Colon (tissue), 2 donors: ENCODE results near the gene SCAPER.
A peak's percentile ranks its signal among the peaks of the same experiment; 100 is the strongest.

Experiments
- FAIRE-seq: peaks from 2 replicates; lab custom pipeline; 2012; peaks lifted over from hg19 to GRCh38; lab: Jason Lieb, UNC
- donor health status: control.
- donor health status: control.

Gene SCAPER

DNA sequence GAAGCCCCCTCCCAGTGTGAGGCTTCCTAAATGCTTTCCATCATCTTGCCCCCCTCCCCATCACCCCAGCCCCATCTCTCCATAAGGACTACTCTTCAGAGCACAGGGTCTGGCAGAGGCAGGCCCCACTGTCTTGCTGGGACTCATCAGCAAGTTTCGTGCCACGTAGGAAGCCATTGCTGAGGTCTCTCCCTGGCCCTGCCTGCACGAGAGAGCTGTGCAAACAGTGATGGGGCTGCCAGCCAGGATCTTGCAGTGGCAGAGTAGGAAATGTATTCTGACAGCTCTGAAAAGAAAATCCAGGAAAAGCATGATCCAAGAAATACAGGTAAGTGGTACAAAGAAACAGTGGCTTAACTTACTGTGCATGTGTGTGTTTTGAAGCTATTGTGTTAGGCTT lies 546.0 kb downstream of the SCAPER start:
- FAIRE-seq: no peak

DNA sequence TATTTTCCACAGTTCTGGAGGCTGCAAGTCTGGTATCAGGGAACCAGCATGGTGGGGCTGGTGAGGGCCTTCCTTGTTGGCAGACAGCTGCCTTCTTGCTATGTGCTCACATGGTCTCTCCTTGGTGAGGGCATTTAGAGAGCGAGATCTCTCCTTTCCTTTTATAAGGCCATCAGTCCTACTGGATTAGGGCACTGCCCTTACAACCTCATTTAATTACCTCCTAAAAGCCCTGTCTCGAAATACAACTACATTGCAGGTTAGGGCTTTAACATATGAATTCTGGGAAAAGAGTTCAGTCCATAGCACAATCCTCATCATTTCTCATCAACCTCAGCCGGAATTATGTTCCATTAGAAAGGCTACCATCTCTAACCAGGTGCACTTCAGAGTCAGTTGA lies 546.7 kb downstream of the SCAPER start:
- no peak for FAIRE-seq

- no peak for FAIRE-seq
These were observed 550.2 kb downstream of the SCAPER start for GRCh38 chr15:76354823-76355440.

DNA sequence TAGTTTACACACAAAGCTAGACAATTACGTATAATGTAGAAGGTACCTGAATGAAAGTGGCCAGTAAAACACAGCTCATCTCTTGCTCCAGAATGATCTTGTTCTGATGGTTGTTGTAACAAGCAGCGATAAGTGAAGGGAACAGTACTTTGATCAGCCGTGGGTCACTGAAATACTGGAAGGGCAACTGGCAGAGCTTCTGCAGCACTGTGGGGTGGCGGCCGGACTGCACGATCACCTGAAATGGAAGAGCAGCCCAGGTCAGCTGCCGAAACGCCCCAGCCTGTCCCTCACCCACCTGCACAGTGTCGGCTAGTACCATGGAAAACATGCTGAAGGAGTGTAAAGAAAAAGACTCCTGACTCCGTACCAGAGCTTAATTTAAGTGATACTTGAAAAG lies 551.2 kb downstream of the SCAPER start:
- FAIRE-seq: no peak

- peak; percentile 5 for FAIRE-seq
These were observed 552.0 kb downstream of the SCAPER start for GRCh38 chr15:76353023-76353577.

DNA sequence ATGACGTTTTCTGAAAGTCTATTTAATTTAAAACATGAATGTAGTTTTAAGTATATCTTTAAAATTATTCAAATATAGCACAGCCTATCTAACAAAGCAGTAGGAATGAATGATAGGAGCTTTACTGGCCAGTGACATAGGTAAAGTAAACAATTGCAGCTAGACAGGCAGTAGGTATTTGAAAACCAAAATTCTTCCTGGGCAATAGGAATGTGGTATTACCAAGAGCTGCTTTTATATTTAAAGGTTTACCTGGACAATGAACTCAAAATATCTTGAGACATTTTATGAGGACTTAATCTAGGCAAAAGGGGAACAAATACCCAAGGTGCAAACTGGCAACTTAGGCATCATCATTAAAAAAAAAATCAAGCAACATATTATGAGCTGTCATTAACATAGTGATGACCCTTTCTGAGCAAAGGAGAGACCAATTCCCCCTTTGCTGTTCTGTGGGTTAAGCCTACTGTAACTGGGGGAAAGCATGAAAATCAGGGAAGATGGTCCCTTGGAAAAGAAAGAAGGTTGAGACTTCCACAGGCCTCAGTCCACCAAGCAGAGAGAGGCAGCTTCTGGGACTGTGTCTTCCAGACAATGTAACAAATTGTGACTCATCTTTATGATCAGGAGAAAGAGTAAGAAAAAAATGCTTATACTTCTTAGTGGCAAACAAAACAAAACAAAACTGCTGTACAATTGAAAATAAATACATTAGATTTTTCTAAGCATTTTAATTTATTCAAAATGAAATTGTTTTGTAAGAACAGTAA lies 555.7 kb downstream of the SCAPER start:
- FAIRE-seq: no peak

- FAIRE-seq: no peak
These were observed 557.6 kb downstream of the SCAPER start for GRCh38 chr15:76347482-76348055.

DNA sequence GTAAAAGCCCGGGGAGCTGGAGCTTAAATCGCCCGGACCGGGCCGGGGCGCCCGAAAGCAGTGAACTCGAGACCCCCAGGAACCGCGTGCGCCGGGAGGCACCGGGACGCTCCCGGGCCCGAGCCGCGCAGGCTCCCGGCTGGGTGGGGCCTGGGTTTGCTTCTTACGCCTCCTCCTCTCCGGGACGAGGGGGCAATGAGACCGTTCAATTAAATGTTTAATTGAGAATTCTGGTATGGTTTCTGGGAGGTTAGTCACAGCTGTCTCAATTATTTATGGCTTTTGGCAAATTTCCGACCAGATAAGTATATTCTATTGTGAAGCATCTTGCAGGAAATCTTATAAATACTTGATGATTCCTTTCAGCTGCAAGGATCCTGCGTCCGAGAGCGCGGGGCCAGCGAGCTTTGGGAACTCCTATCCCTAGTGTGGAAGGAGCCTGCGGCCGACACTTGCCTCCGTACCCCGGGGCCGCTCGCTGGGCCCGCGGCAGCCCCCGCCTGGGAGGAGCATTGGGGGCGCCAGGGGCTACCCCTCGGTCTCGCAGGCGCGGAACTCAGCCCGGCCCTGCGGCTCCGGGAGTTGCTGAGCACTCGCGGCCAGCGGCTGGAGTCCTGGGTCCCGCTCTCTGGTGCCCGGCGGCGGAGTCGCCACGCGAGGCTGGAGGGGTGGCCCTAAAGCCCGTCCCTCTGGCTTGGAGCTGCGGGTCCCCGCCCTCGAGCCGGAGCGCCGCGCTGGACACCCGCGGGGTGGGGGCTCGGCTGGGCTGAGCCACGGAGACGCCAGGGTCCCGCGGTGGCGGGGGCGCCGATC lies 558.3 kb downstream of the SCAPER start:
- no peak for FAIRE-seq

DNA sequence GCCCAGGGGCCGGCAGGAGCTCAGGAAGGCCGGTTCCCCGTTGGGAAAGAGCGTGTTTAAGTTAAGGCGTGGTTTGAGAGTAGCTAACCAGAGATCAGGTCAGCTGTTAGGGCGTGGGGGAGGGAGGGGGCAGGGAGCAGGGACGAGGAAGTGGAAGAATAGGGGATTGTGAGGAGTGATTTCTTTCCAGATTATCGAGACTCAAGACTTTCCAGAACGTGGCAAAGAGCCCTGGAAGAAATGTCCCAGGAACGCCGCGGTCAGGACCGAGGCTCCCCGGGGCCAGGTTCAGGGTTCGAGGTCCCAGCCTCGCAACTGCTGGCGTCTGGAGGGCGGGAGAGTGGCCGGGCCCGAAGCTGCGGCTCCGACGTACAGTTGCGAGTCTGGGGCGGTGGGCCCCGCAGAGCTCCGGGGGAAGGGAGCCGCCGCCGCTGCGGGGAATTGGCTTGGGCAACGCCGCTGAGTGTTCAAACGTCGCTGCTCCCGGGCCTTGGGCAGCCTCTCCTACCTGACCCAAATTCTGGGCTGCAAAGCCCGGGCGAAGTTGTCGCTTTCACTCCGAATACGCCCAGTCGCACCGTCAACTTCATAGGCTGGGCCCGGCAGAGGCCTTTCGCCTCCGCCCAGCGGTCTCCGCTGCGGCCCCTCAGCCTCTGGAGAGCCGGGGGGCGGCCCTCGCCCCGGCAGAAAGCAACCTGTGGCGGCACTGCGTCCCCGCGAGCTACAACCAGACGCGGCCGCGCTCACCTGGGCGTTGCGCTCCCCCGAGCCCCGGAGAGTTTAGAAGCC lies 559.1 kb downstream of the SCAPER start:
- no peak for FAIRE-seq

GRCh38 chr15:76345583-76345879 lies 559.6 kb downstream of the SCAPER start:
- FAIRE-seq: no peak

DNA sequence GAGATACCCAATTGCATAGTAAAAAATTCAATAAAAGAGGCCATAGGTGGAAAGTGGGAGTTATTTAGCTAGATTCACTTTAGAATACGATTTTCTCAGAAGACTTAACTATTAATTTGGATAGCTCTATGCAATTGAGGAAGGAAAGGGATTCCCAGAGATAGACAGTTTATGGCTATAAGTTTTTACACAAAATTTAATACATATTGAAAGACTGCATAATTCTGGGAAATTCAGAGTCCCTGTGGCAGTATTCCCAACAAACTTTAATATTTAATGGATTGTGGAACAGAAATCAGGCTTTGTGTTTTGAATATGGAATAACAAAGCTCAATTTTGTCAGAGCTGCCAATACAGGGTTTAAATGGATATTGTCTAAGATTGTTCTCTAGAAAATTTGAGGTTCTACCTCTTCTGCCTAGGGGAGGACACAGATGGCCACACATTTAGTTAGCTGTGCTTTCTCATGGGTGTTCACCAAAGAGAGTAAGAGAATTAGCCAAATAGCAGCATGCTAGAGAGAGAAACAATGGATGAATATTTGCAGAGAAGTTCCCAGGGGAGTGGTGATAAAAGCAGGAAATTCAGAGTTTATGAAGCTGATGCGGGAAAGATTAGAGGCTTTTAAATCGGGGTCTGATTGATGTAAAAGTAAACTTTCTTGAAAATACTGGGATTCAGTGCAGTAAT lies 560.1 kb downstream of the SCAPER start:
- FAIRE-seq: no peak

DNA sequence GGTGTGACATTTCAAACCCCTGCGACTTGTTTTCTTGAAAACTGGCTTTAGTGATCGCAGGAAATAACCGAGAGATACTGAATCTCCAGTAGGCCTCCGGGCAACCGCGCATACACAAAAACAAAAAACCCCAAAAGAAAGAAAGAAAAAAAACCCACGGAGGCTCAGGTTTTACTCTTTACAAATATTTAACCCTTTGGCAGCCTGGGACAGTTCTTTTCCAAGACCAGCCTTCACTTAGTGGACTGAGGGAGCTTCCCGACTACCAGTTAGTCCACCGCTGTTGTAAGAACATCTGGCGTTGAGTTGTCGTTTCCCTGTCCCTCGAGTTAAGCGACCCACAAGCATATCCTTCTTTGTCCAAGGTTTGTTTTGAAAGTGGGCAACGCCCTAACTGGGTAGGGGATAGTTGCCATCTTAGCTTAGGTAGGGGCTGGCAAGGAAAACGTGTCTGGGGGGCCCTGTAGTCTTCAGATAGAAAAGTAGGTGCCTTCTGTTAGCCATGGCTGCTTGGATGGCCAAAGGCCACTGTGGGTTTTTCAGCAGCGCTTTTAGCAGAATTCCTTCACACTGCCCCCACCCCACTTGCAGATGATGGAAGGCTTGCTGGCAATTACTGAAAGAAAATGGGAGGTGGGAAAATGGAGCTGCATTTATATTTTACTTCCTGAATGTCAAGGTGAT lies 561.7 kb downstream of the SCAPER start:
- FAIRE-seq: no peak

GRCh38 chr15:76342382-76343201 lies 562.5 kb downstream of the SCAPER start:
- no peak for FAIRE-seq

GRCh38 chr15:76342058-76342381 lies 563.1 kb downstream of the SCAPER start:
- no peak for FAIRE-seq

- FAIRE-seq: no peak
These were observed 563.6 kb downstream of the SCAPER start for GRCh38 chr15:76341366-76342057.

GRCh38 chr15:76340803-76341365 lies 564.3 kb downstream of the SCAPER start:
- FAIRE-seq: no peak

GRCh38 chr15:76340198-76340802 lies 564.8 kb downstream of the SCAPER start:
- FAIRE-seq: no peak
